Measurements from ENCODE around the gene MDC1.
"Not testable (repeated sequence)": the region's sequence is repeated elsewhere in the genome, so short reads cannot be mapped to it uniquely, and the experiment has no call there.

Gene MDC1

GRCh38 chr6:30744054-30744805 lies 27.1 kb upstream of the MDC1 start, which contains the start of gene IER3:
IER3 (minus strand) TSS chr6:30744547; CDS start chr6:30744518, 29 bp downstream.
- peak; percentile 87 for DNase-seq

GRCh38 chr6:30743099-30744053 lies 26.3 kb upstream of the MDC1 start:
- DNase-seq = peak; percentile 51

GRCh38 chr6:30742316-30743098 lies 25.4 kb upstream of the MDC1 start, which contains the start of gene FLOT1:
FLOT1 (minus strand) TSS chr6:30742687; CDS start chr6:30742189, 498 bp downstream.
- DNase-seq = peak; percentile 91

DNA sequence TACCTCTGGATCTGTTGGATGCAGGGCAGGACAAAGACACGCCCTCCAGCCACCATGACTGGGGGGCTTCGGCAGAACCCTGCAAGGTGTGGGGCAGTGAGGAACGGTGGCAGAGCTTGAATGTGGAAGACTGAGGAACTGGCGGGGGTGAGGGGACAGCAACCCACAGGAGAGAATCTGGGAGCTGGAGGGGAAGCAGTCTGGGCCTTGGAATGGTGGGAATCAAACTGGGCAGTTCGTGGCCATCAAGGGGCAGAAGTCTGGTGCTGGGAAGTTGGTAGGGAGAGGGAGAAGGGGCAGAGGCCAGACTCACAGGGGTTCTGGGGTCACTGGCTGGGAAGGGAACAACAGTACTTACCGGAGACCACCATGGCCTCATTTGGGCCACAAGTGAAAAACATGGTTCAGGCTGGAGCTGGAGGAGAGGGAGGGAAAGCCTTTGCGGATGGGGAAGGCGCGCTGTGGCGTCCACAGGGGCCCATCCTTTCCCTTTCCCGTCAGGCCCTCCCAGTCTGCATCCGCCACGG lies 24.8 kb upstream of the MDC1 start:
- no peak for DNase-seq

DNA sequence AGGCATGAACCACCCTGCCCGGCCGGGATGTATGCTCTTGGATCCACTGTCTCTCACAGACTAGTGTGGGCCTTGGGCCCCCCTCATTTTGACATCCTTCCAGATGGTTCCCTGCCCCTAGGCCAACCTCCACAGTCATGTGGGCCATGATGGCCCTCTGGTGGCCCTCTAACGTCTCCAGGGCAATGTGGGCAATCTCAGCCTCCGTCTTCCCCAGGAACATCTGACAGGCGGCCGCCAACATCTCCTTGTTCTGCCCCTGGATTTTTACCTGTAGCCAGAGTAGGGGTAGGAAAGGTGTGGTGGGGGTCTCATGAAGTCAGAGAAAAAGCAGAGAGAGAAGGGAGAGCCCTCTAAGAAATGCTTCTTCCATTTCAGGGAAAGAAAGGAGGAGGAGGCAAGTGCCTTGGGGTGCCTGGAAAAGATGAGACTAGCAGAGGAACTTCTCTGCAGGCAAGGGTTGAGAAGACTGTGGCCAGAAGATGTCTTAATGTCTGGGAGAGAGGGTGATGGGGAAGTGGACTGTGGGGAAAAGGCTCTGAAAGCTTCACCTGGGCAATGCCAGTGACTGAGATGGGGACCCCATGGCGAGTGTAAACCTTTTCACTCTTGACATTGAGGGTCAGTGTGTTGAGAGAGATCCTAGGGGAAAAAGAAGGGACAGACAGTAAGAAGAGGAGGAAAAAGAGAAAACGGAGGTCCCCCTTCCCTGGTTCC lies 24.1 kb upstream of the MDC1 start:
- DNase-seq = no peak

DNA sequence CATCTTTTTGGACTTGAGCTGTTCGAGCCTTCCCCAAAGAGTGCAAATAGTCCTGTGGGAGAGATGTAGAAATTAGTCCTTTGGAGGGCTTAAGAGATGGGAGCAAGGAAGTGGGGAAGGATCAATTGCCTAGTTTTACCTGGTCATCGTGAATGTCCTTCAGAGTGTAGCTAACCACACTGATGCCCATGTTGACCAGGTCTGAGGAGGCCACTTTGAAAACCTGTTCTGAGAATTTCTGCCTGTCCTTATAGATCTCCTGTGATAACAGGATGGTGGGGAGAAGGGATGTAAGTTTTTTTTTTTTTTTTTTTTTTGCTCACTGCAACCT lies 23.4 kb upstream of the MDC1 start:
- no peak for DNase-seq

GRCh38 chr6:30738532-30738931 lies 21.5 kb upstream of the MDC1 start:
- no peak for DNase-seq

- no peak for DNase-seq
Measured at GRCh38 chr6:30735668-30736314, 18.7 kb upstream of the MDC1 start.

DNA sequence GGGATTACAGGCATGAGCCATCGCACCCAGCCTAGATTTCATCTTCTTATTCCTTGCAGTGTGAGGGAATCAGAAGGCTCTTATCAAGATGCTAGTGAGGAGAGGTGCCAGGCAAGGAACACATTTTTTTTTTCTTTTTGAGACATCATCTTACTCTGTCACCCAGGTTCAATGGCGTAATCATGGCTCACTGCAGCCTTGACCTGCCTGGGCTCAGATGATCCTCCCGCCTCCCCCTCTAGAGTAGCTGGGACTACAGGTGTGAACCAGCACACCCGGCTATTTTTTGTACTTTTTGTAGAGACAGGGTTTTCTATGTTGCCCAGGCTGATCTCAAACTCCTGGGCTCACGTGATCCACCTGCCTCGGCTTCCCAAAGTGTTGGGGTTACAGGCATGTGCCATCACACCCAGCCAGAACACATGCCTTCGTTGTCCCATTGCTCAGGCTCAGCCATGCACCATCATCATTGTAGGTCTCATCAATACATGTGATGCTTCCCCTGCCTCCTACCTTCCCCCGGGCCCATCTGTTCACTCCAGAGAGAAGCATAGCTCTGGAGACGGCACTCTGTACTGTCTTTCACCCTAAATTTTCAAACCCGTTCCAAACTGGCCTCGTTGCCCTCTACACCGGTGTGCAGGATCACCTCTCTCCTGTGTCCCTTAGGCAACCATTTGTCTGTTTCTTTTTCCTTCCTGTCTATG lies 15.3 kb upstream of the MDC1 start:
- DNase-seq = no peak

DNA sequence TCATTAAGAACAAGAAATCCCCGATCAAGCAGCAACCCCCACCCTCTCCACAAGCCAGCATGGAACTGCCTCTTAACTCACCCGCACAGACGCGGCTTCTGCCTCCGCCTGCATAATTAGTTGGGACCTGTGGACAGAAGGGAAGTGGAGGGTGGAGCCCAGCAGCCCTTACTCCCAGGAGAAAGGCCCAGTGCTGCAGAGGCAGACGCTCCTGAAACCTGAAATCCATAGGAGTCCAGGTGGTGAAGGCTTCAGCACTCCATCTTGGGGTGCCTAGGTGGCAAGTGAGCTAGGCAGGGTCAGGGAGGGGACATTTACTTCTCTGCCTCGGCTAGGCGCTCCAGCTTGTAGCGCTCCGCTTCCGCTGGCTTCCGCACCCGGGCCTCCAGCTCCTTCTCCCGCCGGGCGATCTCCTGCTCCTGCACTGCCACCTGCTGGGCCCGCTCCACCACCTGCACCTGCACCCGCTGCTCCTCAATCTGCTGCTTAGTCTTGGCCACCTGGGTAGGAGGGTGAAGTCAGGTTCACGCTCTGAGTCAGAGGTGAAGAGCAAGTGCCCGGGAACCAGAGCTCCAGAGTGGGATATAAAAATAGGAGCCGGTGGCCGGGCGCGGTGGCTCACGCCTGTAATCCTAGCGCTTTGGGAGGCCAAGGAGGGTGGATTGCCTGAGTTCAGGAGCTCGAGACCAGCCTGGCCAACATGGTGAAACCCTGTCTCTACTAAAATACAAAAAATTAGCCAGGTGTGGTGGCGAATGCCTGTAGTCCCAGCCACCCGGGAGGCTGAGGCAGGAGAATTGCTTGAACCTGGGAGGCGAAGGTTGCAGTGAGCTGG lies 13.7 kb upstream of the MDC1 start:
- peak; percentile 87 for DNase-seq

DNA sequence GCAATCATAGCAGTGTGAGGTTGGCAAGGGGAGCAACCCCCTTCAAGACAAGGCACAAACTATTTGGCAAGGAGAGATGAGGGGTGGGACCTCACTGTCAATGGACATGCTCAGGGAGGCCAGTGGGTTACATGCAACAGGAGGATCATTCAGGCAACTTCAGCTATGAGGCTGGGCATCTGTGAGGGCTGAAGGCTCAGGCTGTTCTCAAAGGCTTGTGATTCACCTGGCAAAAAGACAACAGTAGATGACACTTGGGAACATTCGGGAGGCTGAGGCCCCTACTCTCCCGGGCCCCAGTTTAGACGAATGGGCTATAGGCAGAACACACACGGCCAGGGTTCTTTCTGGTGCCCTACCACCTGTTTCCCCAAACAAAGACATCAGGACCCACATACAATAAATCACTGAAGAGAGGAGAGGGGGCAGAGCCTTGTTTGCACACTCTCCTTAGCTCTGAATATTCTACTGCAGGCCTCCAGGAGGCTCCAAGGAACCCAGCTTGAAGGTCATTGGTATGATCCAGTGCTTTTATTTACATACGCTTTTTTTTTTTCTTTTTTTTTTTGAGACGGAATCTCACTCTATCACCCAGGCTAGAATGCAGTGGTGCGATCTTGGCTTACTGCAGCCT lies 11.0 kb upstream of the MDC1 start:
- DNase-seq = no peak

GRCh38 chr6:30726506-30727413 lies 9.7 kb upstream of the MDC1 start:
- no peak for DNase-seq

DNA sequence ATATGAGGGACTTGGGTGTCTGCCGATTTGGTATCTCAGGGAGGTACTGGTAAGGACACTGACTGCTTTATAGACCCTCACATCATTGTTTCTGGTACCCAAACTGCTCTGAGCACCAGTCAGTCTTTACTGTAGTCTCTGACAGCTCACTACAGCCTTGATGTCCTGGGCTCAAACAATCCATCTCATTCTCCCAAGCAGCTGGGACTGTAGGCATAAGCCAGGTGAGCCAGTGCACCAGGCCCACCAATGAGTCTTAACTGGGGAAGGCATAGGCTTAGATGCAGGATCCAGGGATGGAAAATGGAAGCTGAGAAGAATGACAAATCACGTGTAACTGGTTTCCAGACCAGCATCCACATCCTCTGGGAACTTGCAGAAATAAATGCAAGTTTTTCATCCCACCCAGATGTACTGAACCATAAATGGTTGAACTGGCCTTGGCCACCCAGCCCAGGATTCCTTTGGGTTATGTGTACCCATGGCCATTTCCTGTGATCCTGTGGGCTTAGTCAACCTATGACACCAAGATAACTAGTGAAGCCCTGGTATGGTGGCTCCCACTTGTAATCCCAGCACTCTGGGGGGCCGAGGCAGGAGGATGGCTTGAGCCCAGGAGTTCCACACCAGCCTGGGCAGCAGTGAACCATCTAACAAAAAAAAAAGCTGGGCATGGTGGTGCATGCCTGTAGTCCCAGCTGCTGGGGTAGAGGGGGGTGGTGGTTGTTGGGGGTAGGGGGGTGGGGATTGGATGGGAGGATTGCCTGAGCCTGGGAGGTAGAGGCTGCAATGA lies 8.8 kb upstream of the MDC1 start:
- DNase-seq = no peak

GRCh38 chr6:30724906-30725667 lies 8.0 kb upstream of the MDC1 start:
- DNase-seq = no peak

GRCh38 chr6:30723843-30724741 lies 7.0 kb upstream of the MDC1 start:
- DNase-seq = not testable (repeated sequence)
